ENCODE measurements around the gene NCAPG2. TPM values are rescaled to one million over a fixed set of nuclear protein-coding genes. Genes with fewer than 3 reads are reported as not detected.
"Not testable (repeated sequence)": the region's sequence is repeated elsewhere in the genome, so short reads cannot be mapped to it uniquely, and the experiment has no call there.

NCAPG2 gene
- polyA plus RNA-seq, 4 donors: 23.4 to 27.4 (median 25.5) TPM

DNA sequence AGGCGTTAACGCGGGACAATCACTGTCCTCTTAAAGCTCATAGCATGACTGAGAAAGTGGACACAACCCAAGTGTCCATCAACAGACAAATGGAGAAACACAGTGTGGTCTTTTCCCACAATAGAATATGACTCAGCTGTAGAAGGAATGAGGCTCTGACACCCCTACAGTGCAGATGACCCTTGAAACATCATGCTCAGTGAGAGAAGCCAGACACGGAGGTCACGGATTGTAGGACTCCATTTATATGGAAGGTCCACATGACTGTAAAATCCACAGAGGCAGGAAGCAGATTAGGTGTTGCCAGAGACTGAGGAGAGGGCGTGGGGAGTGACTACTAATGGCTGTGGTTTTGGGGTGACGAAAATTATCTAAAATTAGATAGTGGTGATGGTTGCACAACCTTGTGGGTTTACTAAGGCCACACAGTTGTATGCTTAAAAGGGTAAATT, 6.1 kb upstream of the NCAPG2 start:
- DNase-seq (ENCODE audit: low read depth in 4 of 4, low spot score in 3 of 4): no peak

DNA sequence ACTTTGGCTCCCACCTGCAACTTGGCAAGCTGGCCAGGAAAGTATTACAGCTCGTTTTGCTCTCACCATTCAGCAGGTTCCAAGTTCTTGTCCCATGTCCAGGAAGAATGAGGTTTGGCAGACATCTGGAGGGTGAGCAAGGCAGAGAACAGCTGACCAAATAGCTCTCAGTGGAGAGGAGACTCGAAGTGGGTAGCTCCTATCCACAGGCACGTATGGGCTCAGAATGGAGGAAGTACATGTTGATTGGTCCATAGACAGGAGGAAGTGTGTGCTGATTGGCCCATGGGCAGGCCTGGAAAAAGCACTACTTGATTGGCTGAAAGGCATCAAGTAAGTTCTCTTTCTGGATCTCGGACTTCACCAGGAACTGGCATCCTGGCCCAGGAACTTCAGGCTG, 3.0 kb upstream of the NCAPG2 start:
- no peak for DNase-seq (ENCODE audit: low read depth in 4 of 4, low spot score in 3 of 4)

DNA sequence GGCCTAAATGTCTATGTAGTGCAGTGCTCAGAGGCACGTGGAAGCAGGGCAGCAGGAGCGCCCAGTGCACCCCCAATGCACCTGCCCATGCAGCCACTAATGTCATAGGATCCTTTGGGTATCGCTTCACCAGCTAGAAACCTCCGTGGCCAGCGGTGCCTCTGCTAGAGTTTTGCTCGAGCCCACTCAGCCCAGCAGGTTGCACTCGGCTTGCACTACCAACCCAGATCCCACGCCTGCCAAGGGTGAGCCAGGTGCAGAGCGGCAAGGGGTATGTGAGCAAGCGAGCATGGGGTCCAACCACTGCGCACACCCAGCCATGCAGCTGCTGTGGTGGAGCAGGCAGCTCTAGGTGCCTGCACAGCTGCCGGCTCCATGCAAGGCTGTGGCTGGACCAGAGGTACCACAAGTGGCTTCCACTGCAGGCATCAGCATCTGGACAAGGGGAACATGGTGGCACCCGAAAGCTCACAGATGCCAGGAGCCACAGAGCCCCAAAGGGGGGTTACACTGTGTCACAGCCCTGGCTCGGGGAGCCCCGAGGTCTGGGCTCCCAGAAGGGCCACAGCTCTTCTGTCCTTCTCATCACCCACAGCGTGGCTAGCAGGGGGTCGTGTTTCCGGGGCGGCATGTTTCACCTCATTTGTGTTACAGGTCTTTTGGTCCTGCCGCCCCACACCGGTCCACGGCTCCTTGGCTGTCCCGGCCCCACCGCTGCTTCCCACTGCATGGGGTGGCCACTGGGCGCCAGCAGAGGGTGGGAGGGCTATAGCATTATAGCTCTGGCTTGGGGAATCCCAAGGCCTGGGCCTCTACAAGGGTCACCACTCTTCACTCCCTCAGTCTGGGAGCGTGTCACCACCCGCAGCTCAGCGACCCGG, 2.3 kb upstream of the NCAPG2 start:
- no peak for DNase-seq (ENCODE audit: low read depth in 4 of 4, low spot score in 3 of 4)

- no peak for DNase-seq (ENCODE audit: low read depth in 4 of 4, low spot score in 3 of 4)
These were observed 1.7 kb upstream of the NCAPG2 start for GRCh38 chr7:158706273-158706704.

DNA sequence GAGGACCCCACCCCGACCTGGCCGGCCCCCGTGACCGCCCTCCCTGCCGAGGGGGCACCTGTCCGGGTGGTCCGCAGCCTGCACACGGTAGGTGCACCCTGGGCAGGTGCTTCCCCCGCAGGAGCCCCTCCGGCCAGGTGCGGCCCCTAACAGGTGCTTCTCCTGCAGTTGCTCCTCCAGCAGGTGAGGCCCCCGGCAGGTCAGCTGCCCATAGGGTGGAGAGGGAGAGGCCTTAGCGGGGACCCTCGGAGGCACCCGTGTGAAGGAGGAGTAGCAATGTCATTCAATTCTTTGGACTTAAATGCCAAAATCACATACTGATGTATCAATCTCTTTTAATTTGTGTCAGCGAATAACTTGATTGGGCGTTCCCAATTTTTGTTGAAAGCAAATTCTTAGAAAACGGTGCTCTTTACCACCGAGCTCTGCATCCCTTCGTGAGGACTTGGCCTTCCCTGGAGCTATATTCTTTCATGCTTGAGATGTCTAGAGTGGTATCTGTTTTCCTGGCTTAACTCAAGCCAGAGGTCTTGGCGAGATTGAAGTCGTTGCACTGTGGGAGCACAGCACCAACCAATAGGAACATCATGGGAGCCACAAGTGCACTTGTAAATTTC, 738 bp upstream of the NCAPG2 start:
- no peak for DNase-seq (ENCODE audit: low read depth in 4 of 4, low spot score in 3 of 4)

DNA sequence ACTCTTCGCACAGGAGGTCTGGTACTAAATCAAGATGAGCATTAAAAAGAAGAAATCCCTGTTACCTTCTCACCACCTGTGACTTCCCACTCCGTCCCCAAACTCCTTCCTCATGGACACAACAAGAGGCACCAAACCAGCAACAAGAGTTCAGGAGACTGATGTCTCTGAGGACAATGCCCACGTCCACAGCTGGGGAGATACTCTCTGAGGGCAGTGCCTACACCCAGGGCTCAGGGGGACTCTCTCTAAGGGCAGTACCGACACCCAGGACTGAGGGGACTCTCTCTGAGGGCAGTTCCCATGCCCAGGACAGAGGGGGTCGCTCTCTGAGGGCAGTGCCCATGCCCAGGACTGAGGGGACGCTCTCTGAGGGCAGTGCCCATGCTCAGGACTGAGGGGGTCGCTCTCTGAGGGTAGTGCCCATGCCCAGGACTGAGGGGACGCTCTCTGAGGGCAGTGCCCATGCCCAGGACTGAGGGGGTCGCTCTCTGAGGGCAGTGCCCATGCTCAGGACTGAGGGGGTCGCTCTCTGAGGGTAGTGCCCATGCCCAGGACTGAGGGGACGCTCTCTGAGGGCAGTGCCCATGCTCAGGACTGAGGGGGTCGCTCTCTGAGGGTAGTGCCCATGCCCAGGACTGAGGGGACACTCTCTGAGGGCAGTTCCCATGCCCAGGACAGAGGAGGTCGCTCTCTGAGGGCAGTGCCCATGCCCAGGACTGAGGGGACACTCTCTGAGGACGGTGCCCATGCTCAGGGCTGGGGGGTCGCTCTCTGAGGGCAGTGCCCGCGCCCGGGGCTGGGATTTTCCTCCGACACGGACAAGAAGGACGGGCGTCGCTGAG, 703 bp downstream of the NCAPG2 start:
- not testable (repeated sequence) for DNase-seq (ENCODE audit: low read depth in 4 of 4, low spot score in 3 of 4)

- DNase-seq (ENCODE audit: low read depth in 4 of 4, low spot score in 3 of 4): no peak
These were observed 1.7 kb downstream of the NCAPG2 start for GRCh38 chr7:158702944-158703343.

DNA sequence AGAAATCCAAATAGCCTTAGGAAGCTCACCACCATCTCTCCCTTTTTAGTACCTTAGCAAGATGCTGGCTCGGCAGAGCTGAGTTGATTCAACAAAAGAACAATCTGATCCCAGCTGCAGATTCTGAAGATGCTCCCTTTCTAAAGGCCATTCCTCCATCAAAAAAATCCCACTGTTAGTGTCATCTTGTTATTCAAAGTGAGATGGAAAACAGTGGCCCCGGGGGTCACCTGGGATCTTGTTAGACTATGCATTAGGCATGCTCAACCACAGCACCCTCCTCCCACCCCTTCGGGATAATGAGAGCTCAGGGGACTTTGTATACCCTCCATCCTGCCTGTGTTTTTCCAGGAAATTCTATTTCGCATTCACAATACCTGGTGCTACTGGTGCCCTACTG, 2.4 kb downstream of the NCAPG2 start:
- DNase-seq (ENCODE audit: low read depth in 4 of 4, low spot score in 3 of 4): no peak

DNA sequence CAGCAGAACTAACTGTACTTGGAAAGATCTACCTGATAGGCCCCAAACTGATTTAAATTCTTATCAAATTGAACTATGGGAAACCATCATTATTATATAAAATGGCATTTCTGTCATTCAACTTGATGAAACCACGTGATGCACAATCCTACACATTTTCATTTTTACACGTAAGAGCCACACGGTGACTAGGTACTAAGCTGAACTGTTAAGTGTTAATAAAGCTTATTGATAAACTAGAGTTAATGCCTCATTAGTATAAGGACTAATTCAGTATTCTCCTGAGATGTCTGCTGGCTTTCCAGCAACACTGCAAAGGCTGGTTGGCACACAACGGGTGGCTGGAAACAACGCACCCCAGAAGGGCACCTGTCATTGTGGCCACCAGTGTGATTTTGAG, 4.6 kb downstream of the NCAPG2 start:
- DNase-seq (ENCODE audit: low read depth in 4 of 4, low spot score in 3 of 4): no peak

GRCh38 chr7:158699341-158699740, 5.3 kb downstream of the NCAPG2 start:
- no peak for DNase-seq (ENCODE audit: low read depth in 4 of 4, low spot score in 3 of 4)

- no peak for DNase-seq (ENCODE audit: low read depth in 4 of 4, low spot score in 3 of 4)
These were observed 5.9 kb downstream of the NCAPG2 start for GRCh38 chr7:158698657-158699195.

DNA sequence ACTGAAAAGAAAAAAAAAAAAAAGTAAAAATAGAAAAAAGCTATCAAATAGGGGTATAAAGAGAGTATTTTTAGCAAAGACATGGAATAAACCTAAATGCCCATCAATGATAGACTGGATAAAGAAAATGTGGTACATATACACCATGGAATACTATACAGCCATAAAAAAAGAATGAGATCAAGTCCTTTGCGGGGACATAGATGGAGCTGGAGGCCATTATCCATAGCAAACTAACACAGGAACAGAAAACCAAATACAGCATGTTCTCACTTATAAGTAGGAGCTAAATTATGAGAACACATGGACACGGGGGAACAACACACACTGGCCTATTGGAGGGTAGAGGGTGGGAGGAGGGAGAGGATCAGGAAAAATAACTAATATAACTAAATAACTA, 7.0 kb downstream of the NCAPG2 start:
- DNase-seq (ENCODE audit: low read depth in 4 of 4, low spot score in 3 of 4): not testable (repeated sequence)

GRCh38 chr7:158695726-158696452, 8.7 kb downstream of the NCAPG2 start:
- DNase-seq (ENCODE audit: low read depth in 4 of 4, low spot score in 3 of 4): no peak

- no peak for DNase-seq (ENCODE audit: low read depth in 4 of 4, low spot score in 3 of 4)
These were observed 9.5 kb downstream of the NCAPG2 start for GRCh38 chr7:158695056-158695455.

DNA sequence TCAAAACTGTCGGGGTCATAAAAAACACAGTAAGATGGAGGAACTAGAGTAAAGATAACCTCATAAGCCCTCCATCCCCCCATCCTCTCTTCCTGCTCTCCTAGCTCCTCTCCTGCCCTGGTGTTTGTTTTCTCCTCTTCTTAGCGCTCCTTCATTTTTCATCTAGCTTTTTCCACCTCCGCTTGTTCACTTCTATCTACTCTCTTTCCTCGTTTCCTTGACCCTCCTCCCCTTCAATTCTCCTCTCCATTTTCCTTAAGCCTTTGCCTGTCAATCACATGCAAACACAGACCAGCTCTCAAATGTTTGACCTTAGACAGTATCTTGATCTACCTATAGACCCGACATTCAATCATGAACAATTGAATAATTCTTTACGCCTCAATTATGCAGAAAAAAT, 10.0 kb downstream of the NCAPG2 start:
- DNase-seq (ENCODE audit: low read depth in 4 of 4, low spot score in 3 of 4): no peak

DNA sequence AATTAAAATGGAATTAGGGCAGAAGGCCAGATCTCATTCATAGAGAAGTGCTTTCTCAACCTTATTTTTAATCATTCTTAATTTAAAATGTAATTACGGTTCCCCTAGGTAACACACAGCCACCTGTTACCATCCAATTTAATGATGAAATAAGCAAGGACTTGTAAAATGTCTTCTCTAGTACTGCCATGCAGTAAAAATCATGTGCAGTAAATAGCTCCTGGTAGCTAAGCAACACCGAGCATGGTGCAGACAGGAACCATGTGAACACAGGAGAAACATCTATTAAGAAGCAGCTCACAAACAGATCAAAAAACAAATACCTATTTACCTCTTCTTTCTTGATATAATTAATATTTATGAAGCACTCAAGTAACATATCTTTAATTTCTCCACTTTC, 15.1 kb downstream of the NCAPG2 start:
- DNase-seq (ENCODE audit: low read depth in 4 of 4, low spot score in 3 of 4): no peak

DNA sequence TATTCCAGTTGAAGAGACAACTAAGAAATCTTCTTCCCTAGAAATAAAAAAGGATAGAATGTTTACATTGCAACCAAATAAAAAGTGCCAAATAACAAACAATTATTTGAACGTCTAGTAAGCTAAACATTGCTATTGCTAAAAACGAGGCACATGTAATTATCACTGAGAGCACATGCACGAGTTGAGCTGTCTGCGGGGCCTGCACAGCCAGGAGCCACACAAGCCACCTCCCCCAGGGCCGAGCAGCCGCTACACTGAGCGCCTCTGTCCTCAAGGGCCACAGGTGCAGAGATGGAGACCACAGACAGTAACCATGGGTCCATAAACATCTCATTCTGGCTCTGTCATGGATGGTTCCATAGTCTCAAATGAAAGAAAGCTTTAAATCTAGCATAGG, 17.2 kb downstream of the NCAPG2 start:
- DNase-seq (ENCODE audit: low read depth in 4 of 4, low spot score in 3 of 4): no peak

DNA sequence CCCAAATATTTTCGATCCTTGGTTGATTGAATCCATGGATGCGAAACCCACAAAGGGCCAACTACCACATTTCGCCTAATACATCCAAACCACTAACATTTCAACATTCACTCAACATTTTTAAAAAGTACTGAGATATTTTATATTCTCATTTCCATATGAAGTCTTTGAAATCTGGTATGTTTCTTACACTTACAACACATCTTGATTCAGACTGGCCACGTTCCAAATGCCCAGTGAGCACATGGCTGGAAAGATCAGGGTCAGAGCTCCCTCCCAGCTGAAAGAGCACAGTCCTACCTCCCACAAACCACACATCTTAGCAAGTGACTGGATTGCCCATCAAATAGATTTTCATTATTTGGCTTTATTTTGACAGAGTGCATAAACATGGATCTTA, 18.9 kb downstream of the NCAPG2 start:
- DNase-seq (ENCODE audit: low read depth in 4 of 4, low spot score in 3 of 4): no peak

- DNase-seq (ENCODE audit: low read depth in 4 of 4, low spot score in 3 of 4): no peak
These were observed 20.3 kb downstream of the NCAPG2 start for GRCh38 chr7:158684329-158684728.

GRCh38 chr7:158683541-158683940, 21.1 kb downstream of the NCAPG2 start:
- no peak for DNase-seq (ENCODE audit: low read depth in 4 of 4, low spot score in 3 of 4)

Measured in left renal pelvis (tissue), 4 donors.